Gastroesophageal sphincter (tissue), 4 donors: Measurements from ENCODE around the gene MACC1. TPM values are rescaled to one million over a fixed set of nuclear protein-coding genes. Genes with fewer than 3 reads are reported as not detected.

Experiments
- ATAC-seq: fragments of 150-250 bp; one replicate; pipeline ENCODE4 v1.9.1; 2016; ENCODE audit warnings: mild to moderate bottlenecking, moderate library complexity
- H3K27ac ChIP-seq, 4 donors: fragments of 200-600 bp; sonication (generic) in 3 of 4; 1 replicate in 3 of 4; 2 replicates in 1 of 4; pipeline ENCODE4 v1.5.1; 2016 to 2019
- H3K27me3 ChIP-seq: fragments of 200-600 bp; sonication (generic); one replicate; pipeline ENCODE4 v1.5.1; 2019
- H3K36me3 ChIP-seq, 2 donors: fragments of 200-600 bp; sonication (generic); one replicate each; pipeline ENCODE4 v1.5.1; 2019; ENCODE audit warnings: control low read depth in 1 of 2
- H3K4me1 ChIP-seq, 3 donors: fragments of 200-600 bp; sonication (generic); 1 replicate in 2 of 3; 2 replicates in 1 of 3; pipeline ENCODE4 v1.5.1; 2016 to 2019; ENCODE audit warnings: control low read depth in 2 of 3
- H3K4me3 ChIP-seq, 2 donors: fragments of 200-600 bp; sonication (generic); one replicate each; pipeline ENCODE4 v1.5.1; 2019; ENCODE audit warnings: mild to moderate bottlenecking in 1 of 2, moderate library complexity in 1 of 2
- H3K9me3 ChIP-seq, 3 donors: fragments of 200-600 bp; sonication (generic); one replicate each; pipeline ENCODE4 v1.5.1; 2017 to 2019; ENCODE audit warnings: control low read depth in 2 of 3
- EP300 ChIP-seq: sonication (generic); formaldehyde crosslinking; IDR thresholded peaks from one replicate; pipeline ENCODE4 v1.6.1; 2017; ENCODE audit warnings: antibody characterized with exemption, mild to moderate bottlenecking
- POLR2A ChIP-seq, 2 donors: fragments of 450-650 bp; IDR thresholded peaks; one replicate each; pipeline ENCODE4 v1.6.1; 2017; ENCODE audit warnings: antibody characterized with exemption in 2 of 2, mild to moderate bottlenecking in 2 of 2, moderate library complexity in 1 of 2
- POLR2AphosphoS5 ChIP-seq: sonication (generic); formaldehyde crosslinking; IDR thresholded peaks from one replicate; pipeline ENCODE4 v1.6.1; 2017; ENCODE audit warnings: antibody characterized with exemption
- WGBS, 2 donors: methylation state at CpG; one replicate each; pipeline ENCODE4 v1.1.5; 2018; ENCODE audit warnings: low coverage in 1 of 2; 5-methylcytosine and 5-hydroxymethylcytosine counted together
- total RNA-seq, 4 donors: library from RNA; depleted of rRNA; stranded (reverse); fragments of >200 nt; gene quantifications; one replicate each; pipeline ENCODE4 v1.1.0, GENCODE V29; 2016
- TF ChIP-seq, protein P1 (sequence below), 4 experiments: fragments of 200-600 bp in 2 of 4; fragments of 450-650 bp in 2 of 4; sonication (generic) in 1 of 4; IDR thresholded peaks; one replicate each; pipeline ENCODE4 v1.5.1; 2017 to 2019; ENCODE audit warnings: antibody characterized with exemption in 4 of 4, mild to moderate bottlenecking in 2 of 4, moderate library complexity in 2 of 4

The MACC1 gene
- total RNA-seq, 4 donors from 2014 or later: under 0.01 to 2.9 (median 0.25) TPM

DNA sequence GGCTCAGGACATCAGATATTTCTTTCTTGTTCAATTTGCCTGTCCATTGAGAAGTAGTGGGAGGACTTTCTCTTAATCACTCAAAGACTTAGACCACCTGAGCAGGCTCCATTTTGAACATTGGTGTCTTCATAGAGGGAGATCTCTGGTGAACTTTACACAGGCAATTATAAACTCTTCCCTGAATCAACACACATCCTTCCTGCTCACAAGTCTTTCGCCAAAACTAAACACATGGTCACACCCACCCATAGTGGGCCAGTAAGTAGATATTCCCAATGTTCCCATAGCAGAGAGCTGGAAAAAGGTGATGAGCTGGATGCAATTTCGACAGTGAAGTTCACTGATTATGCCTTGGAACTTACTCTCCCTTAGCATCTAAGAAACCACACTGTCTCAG is 8.2 kb upstream of the MACC1 start:
- Histone ChIP-seq H3K27ac (no peak overlapping the region), H3K36me3 (no peaks in the 10 kb centered on the region), H3K9me3 (no peaks in the 10 kb centered on the region), H3K4me3 (no peak overlapping the region), H3K27me3 (no peaks in the 10 kb centered on the region), H3K4me1 (peaks cover 0 to 14% (median 4%) of the 10 kb centered on the region in 3 donors)
- TF ChIP-seq POLR2A (IDR thresholded peaks at IDR 0.05): no peak
- TF ChIP-seq, protein P1, sequence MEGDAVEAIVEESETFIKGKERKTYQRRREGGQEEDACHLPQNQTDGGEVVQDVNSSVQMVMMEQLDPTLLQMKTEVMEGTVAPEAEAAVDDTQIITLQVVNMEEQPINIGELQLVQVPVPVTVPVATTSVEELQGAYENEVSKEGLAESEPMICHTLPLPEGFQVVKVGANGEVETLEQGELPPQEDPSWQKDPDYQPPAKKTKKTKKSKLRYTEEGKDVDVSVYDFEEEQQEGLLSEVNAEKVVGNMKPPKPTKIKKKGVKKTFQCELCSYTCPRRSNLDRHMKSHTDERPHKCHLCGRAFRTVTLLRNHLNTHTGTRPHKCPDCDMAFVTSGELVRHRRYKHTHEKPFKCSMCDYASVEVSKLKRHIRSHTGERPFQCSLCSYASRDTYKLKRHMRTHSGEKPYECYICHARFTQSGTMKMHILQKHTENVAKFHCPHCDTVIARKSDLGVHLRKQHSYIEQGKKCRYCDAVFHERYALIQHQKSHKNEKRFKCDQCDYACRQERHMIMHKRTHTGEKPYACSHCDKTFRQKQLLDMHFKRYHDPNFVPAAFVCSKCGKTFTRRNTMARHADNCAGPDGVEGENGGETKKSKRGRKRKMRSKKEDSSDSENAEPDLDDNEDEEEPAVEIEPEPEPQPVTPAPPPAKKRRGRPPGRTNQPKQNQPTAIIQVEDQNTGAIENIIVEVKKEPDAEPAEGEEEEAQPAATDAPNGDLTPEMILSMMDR (IDR thresholded peaks at IDR 0.05): no peak
- TF ChIP-seq EP300: no peak
- TF ChIP-seq POLR2AphosphoS5: no peak
- 91 to 93% methylated on average over 2 of the region's 2 CpGs for WGBS, 2 donors
- ATAC-seq: no peak

DNA sequence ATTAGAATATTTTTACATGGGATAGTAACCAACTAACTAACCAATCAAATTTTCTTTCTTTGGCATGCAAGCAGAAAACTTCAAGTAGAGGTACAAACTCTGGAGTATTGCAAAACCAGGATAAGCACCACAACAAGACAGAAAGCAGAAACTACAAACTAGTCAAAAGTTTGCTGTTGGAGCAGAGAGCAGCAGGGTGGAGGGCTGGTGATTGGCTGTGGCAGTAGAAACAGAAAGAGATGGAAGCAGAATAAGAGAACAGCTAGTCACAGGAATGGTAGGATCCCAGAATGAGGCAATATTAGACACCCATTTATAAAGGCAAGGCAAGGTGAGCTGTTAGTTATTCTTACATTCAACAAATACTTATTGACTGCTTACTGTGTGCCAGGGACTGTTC is 6.8 kb upstream of the MACC1 start:
- TF ChIP-seq POLR2AphosphoS5 (no peak), POLR2A (IDR thresholded peaks at IDR 0.05) (no peak), EP300 (no peak)
- H3K9me3 ChIP-seq: no peaks in the 10 kb centered on the region
- no peak overlapping the region for H3K27ac ChIP-seq
- no peaks in the 10 kb centered on the region for H3K27me3 ChIP-seq
- no peaks in the 10 kb centered on the region for H3K36me3 ChIP-seq
- no peak overlapping the region for H3K4me3 ChIP-seq
- no peak for ATAC-seq
- peaks cover 0 to 15% (median 4%) of the 10 kb centered on the region in 3 donors for H3K4me1 ChIP-seq

DNA sequence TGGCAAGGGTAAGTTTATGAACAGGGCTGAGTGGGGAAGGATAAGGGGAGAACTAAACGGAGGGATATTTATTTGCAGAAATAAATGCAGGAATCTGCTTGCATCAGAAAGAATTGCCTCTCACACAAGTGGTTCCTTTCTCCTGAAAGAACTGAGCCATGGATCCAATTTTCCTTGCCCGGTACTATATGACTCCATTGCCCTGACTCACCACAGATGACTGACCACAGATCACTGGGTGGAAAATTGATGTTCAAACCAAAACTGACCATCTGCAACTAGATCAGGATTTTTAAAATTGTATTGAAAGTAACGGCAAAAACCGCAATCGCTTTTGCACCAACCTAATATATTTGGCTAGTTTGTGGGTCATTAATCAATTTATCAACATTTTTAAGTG is 6.2 kb upstream of the MACC1 start:
- Histone ChIP-seq H3K36me3 (no peaks in the 10 kb centered on the region), H3K27ac (no peak overlapping the region), H3K9me3 (no peaks in the 10 kb centered on the region), H3K4me1 (peaks cover 0 to 15% (median 4%) of the 10 kb centered on the region in 3 donors), H3K4me3 (no peak overlapping the region), H3K27me3 (no peaks in the 10 kb centered on the region)
- no peak for ATAC-seq
- TF ChIP-seq POLR2AphosphoS5 (no peak), POLR2A (IDR thresholded peaks at IDR 0.05) (no peak), EP300 (no peak)
- TF ChIP-seq, protein P1 (IDR thresholded peaks at IDR 0.05): no peak
- 84 to 85% methylated on average over 4 of the region's 5 CpGs for WGBS, 2 donors

DNA sequence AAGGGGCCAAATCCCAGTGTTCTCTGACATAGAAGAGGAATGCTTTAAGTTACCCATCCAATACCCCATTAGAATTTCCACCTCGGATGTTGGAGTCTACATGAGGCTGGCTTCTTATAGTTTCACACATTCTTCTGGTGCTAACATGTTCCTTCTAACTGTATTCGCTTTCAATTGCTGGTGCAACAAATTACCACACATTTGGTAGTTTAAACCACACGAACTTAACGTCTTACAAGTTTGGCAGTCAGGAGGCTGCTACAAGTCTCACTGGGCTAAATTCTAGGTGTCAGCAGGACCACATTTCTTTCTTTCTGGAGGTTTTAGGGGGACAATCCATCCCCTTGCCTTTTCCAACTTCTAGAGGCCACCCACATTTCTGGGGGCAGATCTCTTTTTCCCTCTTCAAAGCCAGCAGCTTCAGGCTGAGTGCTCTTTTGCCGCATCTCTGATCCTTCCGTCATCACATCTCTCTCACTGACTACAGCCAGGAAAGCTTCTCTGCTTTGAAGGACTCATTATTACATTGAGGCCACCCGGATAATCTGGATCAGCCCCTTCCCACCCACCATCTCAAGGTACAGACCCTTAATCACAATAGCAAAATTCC is 5.1 kb upstream of the MACC1 start:
- Histone ChIP-seq H3K27ac (no peak overlapping the region), H3K9me3 (no peaks in the 10 kb centered on the region), H3K4me3 (no peak overlapping the region), H3K36me3 (no peaks in the 10 kb centered on the region), H3K27me3 (no peaks in the 10 kb centered on the region), H3K4me1 (peaks cover 0 to 15% (median 4%) of the 10 kb centered on the region in 3 donors)
- no peak for ATAC-seq
- TF ChIP-seq POLR2AphosphoS5: no peak
- TF ChIP-seq POLR2A (IDR thresholded peaks at IDR 0.05): no peak
- TF ChIP-seq, protein P1 (IDR thresholded peaks at IDR 0.05): no peak
- TF ChIP-seq EP300: no peak
- WGBS, 2 donors: 63 to 78% methylated on average over 7 of the region's 7 CpGs

DNA sequence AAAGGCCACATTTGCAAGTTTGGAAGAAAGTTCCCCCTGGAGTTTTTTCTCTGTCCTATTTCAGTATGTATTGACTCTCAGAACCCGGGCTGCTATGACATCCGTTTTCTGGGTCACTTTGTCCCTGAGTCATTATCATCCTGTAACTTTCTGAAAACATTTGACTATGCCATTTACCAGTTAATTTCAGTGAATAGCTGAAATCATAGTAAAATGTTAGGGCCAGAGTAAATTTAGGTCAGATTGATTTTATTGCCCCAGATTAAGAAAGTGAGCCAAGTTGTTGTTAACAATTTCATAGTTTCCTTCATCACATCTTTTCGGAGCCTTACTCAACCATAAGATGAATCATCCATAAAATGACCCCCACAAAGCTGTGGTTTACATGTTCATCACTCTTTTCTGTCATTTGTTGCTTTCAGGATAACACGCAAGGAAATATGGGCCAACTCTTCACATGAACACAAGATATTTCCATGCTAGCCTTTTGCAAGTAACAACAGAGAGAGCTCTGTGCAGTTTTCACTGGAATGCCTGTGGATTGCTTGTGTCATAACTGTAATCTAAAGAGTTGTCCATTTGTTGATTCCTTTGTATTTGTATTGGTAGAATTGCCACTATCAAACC is 3.9 kb upstream of the MACC1 start:
- TF ChIP-seq POLR2AphosphoS5 (peak; percentile 49), POLR2A (IDR thresholded peaks at IDR 0.05) (no peak)
- ATAC-seq: peak; percentile 40

DNA sequence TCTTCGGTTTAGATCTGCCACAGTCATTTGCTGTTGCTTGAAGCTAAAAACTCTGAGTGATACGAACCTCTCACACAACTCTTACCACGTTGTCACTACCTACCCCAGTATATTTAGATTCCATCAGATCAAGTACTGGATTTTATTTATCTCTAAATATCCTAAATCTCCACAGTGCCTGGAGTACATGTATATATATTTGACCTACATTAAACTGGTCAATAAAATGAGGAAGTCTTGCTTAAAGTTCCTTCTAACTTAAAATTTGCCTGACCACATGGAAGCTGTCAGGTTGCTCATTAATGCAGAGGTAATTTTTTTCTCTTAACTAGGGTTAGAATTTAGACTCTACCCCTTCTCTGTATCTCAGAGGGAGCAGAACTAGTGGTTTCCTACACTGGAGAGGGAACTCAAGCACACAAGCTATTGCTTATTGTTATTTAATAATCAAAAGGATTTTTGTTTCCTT is 3.1 kb upstream of the MACC1 start:
- H3K4me1 ChIP-seq: peaks cover 0 to 15% (median 4%) of the 10 kb centered on the region in 3 donors
- H3K36me3 ChIP-seq: no peaks in the 10 kb centered on the region
- peak overlapping the region; percentile 23 to 55 (median 40) for H3K27ac ChIP-seq
- no peak for TF ChIP-seq POLR2A (IDR thresholded peaks at IDR 0.05)
- TF ChIP-seq POLR2AphosphoS5: no peak
- TF ChIP-seq, protein P1 (IDR thresholded peaks at IDR 0.05): no peak
- no peak for TF ChIP-seq EP300
- H3K9me3 ChIP-seq: no peaks in the 10 kb centered on the region
- 61 to 78% methylated on average over 2 to 3 of the region's 3 CpGs for WGBS, 2 donors
- no peaks in the 10 kb centered on the region for H3K27me3 ChIP-seq
- H3K4me3 ChIP-seq: no peak overlapping the region
- ATAC-seq: no peak

More for the DNA sequence above, 3.9 kb upstream of the MACC1 start:
- Histone ChIP-seq H3K9me3 (no peaks in the 10 kb centered on the region), H3K27ac (peak overlapping the region; percentile 23 to 55 (median 36)), H3K4me3 (no peak overlapping the region), H3K27me3 (no peaks in the 10 kb centered on the region), H3K4me1 (peaks cover 0 to 15% (median 4%) of the 10 kb centered on the region in 3 donors), H3K36me3 (no peaks in the 10 kb centered on the region)
- 35 to 40% methylated on average over 4 of the region's 4 CpGs for WGBS, 2 donors
